ENCODE measurements around the gene CACNA2D1.

Gene CACNA2D1

GRCh38 chr7:82345886-82346285 lies 97.7 kb downstream of the CACNA2D1 start:
- no peak for DNase-seq (ENCODE audit: extremely low spot score)
- CTCF ChIA-PET = no interaction called here
- TF ChIP-seq, protein P1, sequence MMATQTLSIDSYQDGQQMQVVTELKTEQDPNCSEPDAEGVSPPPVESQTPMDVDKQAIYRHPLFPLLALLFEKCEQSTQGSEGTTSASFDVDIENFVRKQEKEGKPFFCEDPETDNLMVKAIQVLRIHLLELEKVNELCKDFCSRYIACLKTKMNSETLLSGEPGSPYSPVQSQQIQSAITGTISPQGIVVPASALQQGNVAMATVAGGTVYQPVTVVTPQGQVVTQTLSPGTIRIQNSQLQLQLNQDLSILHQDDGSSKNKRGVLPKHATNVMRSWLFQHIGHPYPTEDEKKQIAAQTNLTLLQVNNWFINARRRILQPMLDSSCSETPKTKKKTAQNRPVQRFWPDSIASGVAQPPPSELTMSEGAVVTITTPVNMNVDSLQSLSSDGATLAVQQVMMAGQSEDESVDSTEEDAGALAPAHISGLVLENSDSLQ (IDR thresholded peaks at IDR 0.05) = no peak
- TF ChIP-seq LEF1 (IDR thresholded peaks at IDR 0.05; ENCODE audit: borderline replicate concordance) (no peak), CTBP1 (IDR thresholded peaks at IDR 0.05; ENCODE audit: borderline replicate concordance) (no peak), NFRKB (IDR thresholded peaks at IDR 0.05) (no peak), FOXK2 (IDR thresholded peaks at IDR 0.05) (no peak), BHLHE40 (IDR thresholded peaks at IDR 0.05; ENCODE audit: borderline replicate concordance) (no peak), SUZ12 (IDR thresholded peaks at IDR 0.05) (no peak), HDGF (IDR thresholded peaks at IDR 0.05; ENCODE audit: borderline replicate concordance) (no peak), L3MBTL2 (conservative IDR thresholded peaks at IDR 0.05) (no peak), FOXM1 (IDR thresholded peaks at IDR 0.05; ENCODE audit: borderline replicate concordance) (no peak), FOXA1 (IDR thresholded peaks at IDR 0.05) (no peak), ELF4 (IDR thresholded peaks at IDR 0.05) (no peak)
- POLR2A ChIA-PET = no interaction called here

DNA sequence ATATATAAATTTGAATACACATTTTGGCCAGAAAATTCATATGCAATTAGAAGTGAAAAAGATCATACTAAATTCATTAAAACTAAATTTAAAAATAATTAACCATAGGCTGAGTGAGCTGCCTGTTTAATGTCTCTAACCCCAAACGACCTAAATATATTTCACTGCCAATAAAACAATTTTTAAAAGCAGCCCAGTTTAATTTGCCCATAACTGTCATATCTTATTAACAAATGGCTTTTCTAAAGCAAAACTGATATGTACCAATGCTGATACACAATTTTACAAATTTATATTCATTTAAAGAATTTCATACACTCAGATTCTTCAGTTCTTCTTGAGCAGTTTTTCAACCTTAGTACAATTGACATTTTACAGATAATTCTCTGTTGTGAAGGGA lies 99.9 kb downstream of the CACNA2D1 start:
- no peak for TF ChIP-seq SUZ12 (IDR thresholded peaks at IDR 0.05)
- no peak for TF ChIP-seq ZNF384 (IDR thresholded peaks at IDR 0.05)
- TF ChIP-seq TARDBP (IDR thresholded peaks at IDR 0.05) = no peak
- TF ChIP-seq L3MBTL2 (conservative IDR thresholded peaks at IDR 0.05) = no peak
- no peak for TF ChIP-seq HDGF (IDR thresholded peaks at IDR 0.05; ENCODE audit: borderline replicate concordance)
- TF ChIP-seq, protein P1 (IDR thresholded peaks at IDR 0.05) = no peak
- TF ChIP-seq CTBP1 (IDR thresholded peaks at IDR 0.05; ENCODE audit: borderline replicate concordance) = no peak
- no peak for TF ChIP-seq SP1 (IDR thresholded peaks at IDR 0.05)
- TF ChIP-seq BHLHE40 (IDR thresholded peaks at IDR 0.05; ENCODE audit: borderline replicate concordance) = no peak
- no peak for TF ChIP-seq NFRKB (IDR thresholded peaks at IDR 0.05)
- ChIA-PET CTCF (no interaction called here), POLR2A (no interaction called here)
- DNase-seq (ENCODE audit: extremely low spot score) = no peak

DNA sequence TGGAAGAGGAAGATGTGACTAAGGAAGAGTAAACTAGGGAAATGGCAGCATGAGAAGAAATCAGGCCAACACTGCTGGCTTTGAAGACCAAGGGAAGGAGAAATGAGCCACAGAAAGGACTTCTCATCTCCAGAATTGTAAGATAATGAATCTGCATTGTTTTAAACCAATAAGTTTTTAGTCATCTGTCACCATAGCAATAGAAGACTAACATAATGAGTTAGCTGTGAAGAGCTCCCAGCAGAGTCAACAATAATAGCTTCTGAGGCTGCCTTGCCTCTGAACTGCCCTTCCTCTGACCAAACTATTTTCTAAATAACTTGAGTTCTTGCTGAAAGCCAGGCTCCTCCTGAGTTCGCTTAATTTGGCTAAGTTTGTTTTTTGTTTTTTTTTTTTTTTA lies 103.6 kb downstream of the CACNA2D1 start:
- TF ChIP-seq ARNT (IDR thresholded peaks at IDR 0.05) (no peak), LEF1 (IDR thresholded peaks at IDR 0.05; ENCODE audit: borderline replicate concordance) (no peak), TARDBP (IDR thresholded peaks at IDR 0.05) (no peak), BHLHE40 (IDR thresholded peaks at IDR 0.05; ENCODE audit: borderline replicate concordance) (no peak), SUZ12 (IDR thresholded peaks at IDR 0.05) (no peak)
- ChIA-PET CTCF (no interaction called here), POLR2A (interaction anchor here (0.7 kb wide), 1 partner anchor 30 kb away, joined by 3 read pairs; no protein-coding TSS in a partner anchor)
- DNase-seq (ENCODE audit: extremely low spot score) = no peak

GRCh38 chr7:82335927-82336326 lies 107.7 kb downstream of the CACNA2D1 start:
- CTCF ChIA-PET = no interaction called here
- POLR2A ChIA-PET = no interaction called here
- DNase-seq (ENCODE audit: extremely low spot score) = peak; percentile 11
- no peak for TF ChIP-seq FOXM1 (IDR thresholded peaks at IDR 0.05; ENCODE audit: borderline replicate concordance)
- no peak for TF ChIP-seq HDGF (IDR thresholded peaks at IDR 0.05; ENCODE audit: borderline replicate concordance)
- TF ChIP-seq LEF1 (IDR thresholded peaks at IDR 0.05; ENCODE audit: borderline replicate concordance) = no peak
- TF ChIP-seq SUZ12 (IDR thresholded peaks at IDR 0.05) = no peak
- no peak for TF ChIP-seq FOXA1 (IDR thresholded peaks at IDR 0.05)
- TF ChIP-seq ZNF384 (IDR thresholded peaks at IDR 0.05) = no peak
- no peak for TF ChIP-seq CTBP1 (IDR thresholded peaks at IDR 0.05; ENCODE audit: borderline replicate concordance)
- TF ChIP-seq NFRKB (IDR thresholded peaks at IDR 0.05) = no peak

GRCh38 chr7:82335001-82335400 lies 108.6 kb downstream of the CACNA2D1 start:
- CTCF ChIA-PET = interaction anchor here (0.6 kb wide), 1 partner anchor 9 kb away, joined by 6 read pairs; no protein-coding TSS in a partner anchor
- DNase-seq (ENCODE audit: extremely low spot score) = no peak
- no peak for TF ChIP-seq ARNT (IDR thresholded peaks at IDR 0.05)
- POLR2A ChIA-PET = no interaction called here

DNA sequence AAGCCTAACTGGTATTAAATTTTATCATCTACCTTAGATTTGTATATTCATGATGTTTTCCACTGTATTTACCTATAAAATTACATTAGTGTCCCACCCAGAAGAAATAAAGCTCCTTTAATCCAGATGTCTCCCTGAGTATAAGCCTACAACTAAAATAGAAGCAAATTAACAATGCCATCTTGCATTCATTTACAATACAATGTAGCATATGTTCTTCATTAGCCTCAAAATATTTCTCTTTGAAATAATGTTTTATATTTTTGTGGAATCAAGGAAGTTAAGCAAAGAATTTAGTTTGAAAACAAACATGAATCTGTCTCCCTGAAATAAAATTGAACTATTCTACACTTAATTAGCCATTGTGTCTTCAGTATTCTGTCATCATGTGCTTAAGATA lies 112.3 kb downstream of the CACNA2D1 start:
- ChIA-PET CTCF (interaction anchor here (0.5 kb wide), 1 partner anchor 94 kb away, joined by 3 read pairs; no protein-coding TSS in a partner anchor), POLR2A (no interaction called here)
- TF ChIP-seq FOXA1 (IDR thresholded peaks at IDR 0.05) (no peak), CTBP1 (IDR thresholded peaks at IDR 0.05; ENCODE audit: borderline replicate concordance) (no peak), ELF4 (IDR thresholded peaks at IDR 0.05) (no peak), HDGF (IDR thresholded peaks at IDR 0.05; ENCODE audit: borderline replicate concordance) (no peak), BHLHE40 (IDR thresholded peaks at IDR 0.05; ENCODE audit: borderline replicate concordance) (no peak), FOXM1 (IDR thresholded peaks at IDR 0.05; ENCODE audit: borderline replicate concordance) (no peak), NFRKB (IDR thresholded peaks at IDR 0.05) (no peak), LEF1 (IDR thresholded peaks at IDR 0.05; ENCODE audit: borderline replicate concordance) (no peak), ARNT (IDR thresholded peaks at IDR 0.05) (no peak), L3MBTL2 (conservative IDR thresholded peaks at IDR 0.05) (no peak), TARDBP (IDR thresholded peaks at IDR 0.05) (no peak), SUZ12 (IDR thresholded peaks at IDR 0.05) (no peak), ZNF384 (IDR thresholded peaks at IDR 0.05) (no peak), FOXK2 (IDR thresholded peaks at IDR 0.05) (no peak), SP1 (IDR thresholded peaks at IDR 0.05) (no peak)
- TF ChIP-seq, protein P1 (IDR thresholded peaks at IDR 0.05) = no peak
- no peak for DNase-seq (ENCODE audit: extremely low spot score)

DNA sequence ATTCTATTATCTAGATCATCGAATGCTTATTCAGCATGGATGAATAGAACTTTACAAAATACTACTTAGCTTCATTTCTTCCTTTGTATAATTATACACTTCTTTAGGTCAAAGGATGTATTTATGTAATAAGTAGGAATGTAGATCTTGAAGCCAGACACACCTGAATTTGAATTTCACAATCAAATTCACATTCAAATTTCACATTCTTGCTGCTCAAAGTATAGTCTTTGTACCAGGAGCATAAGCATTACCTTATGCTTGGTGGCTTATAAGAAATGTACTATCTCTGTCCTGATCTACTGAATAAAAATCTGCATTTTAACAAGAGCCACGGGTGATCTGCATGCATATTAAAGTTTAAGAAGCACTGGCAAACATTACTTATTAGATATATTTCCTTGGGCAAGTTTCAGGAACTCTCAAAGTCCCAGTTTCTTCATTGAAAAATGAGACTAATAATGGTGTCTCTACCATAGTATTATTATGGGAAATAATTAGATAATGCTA lies 112.8 kb downstream of the CACNA2D1 start:
- no peak for DNase-seq (ENCODE audit: extremely low spot score)
- TF ChIP-seq HDGF (IDR thresholded peaks at IDR 0.05; ENCODE audit: borderline replicate concordance) (no peak), SP1 (IDR thresholded peaks at IDR 0.05) (no peak), SUZ12 (IDR thresholded peaks at IDR 0.05) (no peak), TARDBP (IDR thresholded peaks at IDR 0.05) (no peak), FOXA1 (IDR thresholded peaks at IDR 0.05) (no peak), ZNF384 (IDR thresholded peaks at IDR 0.05) (no peak), NFRKB (IDR thresholded peaks at IDR 0.05) (no peak)
- POLR2A ChIA-PET = no interaction called here
- CTCF ChIA-PET = interaction anchor here (0.5 kb wide), 1 partner anchor 93 kb away, joined by 3 read pairs; no protein-coding TSS in a partner anchor
